ENCODE results near the gene TPD52L1. TPM values are rescaled to one million over a fixed set of nuclear protein-coding genes. Genes with fewer than 3 reads are reported as not detected.

The TPD52L1 gene
- total RNA-seq, 1 experiment from 2014 or later: 50.6 TPM

DNA sequence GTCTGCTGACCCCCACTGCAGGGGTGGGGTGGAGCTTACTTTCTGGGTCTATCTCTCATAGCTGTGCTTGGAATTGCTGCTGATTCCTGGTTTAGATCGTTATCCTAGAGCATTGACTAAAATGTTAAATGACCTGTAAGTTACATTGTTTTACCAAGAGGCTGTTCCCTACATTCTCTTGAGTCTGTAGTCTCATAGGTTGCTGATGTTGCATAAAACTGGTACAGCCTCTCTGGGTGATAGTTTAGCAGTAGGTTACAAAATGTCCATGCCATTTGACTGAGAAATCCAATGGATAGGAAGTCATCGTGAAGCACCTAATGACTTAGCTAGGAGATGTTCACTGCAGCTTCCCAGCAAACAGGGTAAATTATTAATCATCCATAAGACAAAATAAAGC lies 62.4 kb downstream of the TPD52L1 start:
- Mint-ChIP-seq H3K9me3 (ENCODE audit: low read depth, unreplicated experiment) (no peaks in the 10 kb centered on the region), H3K27me3 (ENCODE audit: unreplicated experiment) (no peaks in the 10 kb centered on the region), H3K36me3 (ENCODE audit: insufficient read depth, unreplicated experiment) (no peaks in the 10 kb centered on the region), H3K27ac (ENCODE audit: unreplicated experiment) (no peak overlapping the region), H3K4me1 (ENCODE audit: low read depth, unreplicated experiment) (peaks cover 25% of the 10 kb centered on the region), H3K4me3 (ENCODE audit: low read depth, unreplicated experiment) (no peak overlapping the region)
- BruUV-seq (replicated peaks): no TSS peak
- CTCF ChIA-PET: interaction anchor here (0.6 kb wide), 1 partner anchor 773 kb away, joined by 4 read pairs; no protein-coding TSS in a partner anchor
- intact Hi-C loops (cut with micrococcal nuclease; ENCODE audit: unreplicated experiment): no loop called here
- DNase-seq: no peak
- TF ChIP-seq, protein P1, sequence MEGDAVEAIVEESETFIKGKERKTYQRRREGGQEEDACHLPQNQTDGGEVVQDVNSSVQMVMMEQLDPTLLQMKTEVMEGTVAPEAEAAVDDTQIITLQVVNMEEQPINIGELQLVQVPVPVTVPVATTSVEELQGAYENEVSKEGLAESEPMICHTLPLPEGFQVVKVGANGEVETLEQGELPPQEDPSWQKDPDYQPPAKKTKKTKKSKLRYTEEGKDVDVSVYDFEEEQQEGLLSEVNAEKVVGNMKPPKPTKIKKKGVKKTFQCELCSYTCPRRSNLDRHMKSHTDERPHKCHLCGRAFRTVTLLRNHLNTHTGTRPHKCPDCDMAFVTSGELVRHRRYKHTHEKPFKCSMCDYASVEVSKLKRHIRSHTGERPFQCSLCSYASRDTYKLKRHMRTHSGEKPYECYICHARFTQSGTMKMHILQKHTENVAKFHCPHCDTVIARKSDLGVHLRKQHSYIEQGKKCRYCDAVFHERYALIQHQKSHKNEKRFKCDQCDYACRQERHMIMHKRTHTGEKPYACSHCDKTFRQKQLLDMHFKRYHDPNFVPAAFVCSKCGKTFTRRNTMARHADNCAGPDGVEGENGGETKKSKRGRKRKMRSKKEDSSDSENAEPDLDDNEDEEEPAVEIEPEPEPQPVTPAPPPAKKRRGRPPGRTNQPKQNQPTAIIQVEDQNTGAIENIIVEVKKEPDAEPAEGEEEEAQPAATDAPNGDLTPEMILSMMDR (IDR thresholded peaks at IDR 0.05; ENCODE audit: unreplicated experiment): no peak

DNA sequence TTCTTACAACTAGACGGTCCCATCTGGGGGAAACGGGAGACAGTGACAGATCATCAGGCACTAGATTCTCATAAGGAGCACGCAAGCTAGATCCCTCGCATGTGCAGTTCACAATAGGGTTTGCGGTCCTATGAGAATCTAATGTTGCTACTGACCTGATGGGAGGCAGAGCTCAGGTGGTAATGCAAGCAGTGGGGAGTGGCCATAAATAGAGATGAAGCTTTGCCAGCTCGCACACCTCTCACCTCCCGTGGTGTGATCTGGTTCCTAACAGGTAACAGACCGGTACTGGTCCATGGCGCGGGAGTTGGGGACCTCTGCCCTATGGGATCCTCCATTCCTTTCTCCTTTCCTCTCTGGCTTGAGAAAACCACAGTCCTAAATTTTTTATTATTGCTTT lies 63.8 kb downstream of the TPD52L1 start:
- TF ChIP-seq, protein P1 (IDR thresholded peaks at IDR 0.05; ENCODE audit: unreplicated experiment): no peak
- Mint-ChIP-seq H3K36me3 (ENCODE audit: insufficient read depth, unreplicated experiment) (no peaks in the 10 kb centered on the region), H3K4me3 (ENCODE audit: low read depth, unreplicated experiment) (no peak overlapping the region), H3K4me1 (ENCODE audit: low read depth, unreplicated experiment) (peaks cover 34% of the 10 kb centered on the region), H3K9me3 (ENCODE audit: low read depth, unreplicated experiment) (no peaks in the 10 kb centered on the region), H3K27ac (ENCODE audit: unreplicated experiment) (no peak overlapping the region), H3K27me3 (ENCODE audit: unreplicated experiment) (no peaks in the 10 kb centered on the region)
- DNase-seq: no peak
- intact Hi-C loops (cut with micrococcal nuclease; ENCODE audit: unreplicated experiment): no loop called here
- BruUV-seq (replicated peaks): no TSS peak
- CTCF ChIA-PET: no interaction called here

DNA sequence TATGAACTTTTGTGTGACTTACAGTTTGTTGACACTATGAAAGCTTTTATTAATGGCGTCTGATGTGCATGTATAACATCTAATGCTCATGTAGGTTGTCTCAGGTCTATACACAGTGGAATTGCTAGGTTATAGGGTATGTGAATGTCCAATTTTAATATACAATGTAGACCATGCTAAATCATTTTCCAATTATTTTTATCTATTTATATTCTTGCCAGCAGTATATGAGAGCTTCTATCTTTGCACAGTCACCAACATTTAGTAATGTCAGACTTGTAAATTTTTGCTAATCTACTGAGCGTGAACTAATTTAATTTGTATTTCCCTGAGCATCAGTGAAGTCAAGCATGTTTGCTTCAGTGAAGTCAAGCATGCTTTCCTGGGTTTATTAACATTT lies 64.4 kb downstream of the TPD52L1 start:
- H3K36me3 Mint-ChIP-seq (ENCODE audit: insufficient read depth, unreplicated experiment): no peaks in the 10 kb centered on the region
- TF ChIP-seq, protein P1 (IDR thresholded peaks at IDR 0.05; ENCODE audit: unreplicated experiment): no peak
- H3K27ac Mint-ChIP-seq (ENCODE audit: unreplicated experiment): no peak overlapping the region
- no peaks in the 10 kb centered on the region for H3K9me3 Mint-ChIP-seq (ENCODE audit: low read depth, unreplicated experiment)
- no peak overlapping the region for H3K4me3 Mint-ChIP-seq (ENCODE audit: low read depth, unreplicated experiment)
- no peak for DNase-seq
- no peaks in the 10 kb centered on the region for H3K27me3 Mint-ChIP-seq (ENCODE audit: unreplicated experiment)
- intact Hi-C loops (cut with micrococcal nuclease; ENCODE audit: unreplicated experiment): no loop called here
- H3K4me1 Mint-ChIP-seq (ENCODE audit: low read depth, unreplicated experiment): peaks cover 40% of the 10 kb centered on the region
- BruUV-seq (replicated peaks): no TSS peak
- CTCF ChIA-PET: no interaction called here

DNA sequence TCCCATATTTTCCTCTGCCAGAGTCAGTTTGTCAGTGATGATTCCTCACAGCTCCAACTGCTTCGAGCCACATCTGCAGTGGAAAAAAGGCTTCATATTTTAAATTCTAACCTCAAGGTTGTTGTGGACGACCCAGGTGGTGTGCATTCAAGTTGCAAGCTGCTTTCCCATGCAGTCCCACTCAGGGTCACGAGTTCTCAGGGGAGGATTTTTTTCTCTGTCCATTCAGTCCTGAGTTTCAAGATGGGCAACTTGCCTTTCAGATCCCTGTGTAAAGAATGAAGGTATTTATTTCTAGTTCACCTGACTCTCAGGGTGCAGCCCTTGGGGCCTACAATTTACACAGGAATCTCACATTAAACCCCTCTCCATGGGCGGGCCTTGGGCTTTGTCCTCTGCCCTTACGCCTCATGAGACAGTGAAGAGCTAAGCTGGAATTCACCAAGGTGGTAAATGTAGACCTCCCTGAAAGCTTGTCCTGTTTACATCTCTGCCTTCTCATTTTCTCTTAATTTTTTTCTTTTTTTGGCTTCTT lies 65.9 kb downstream of the TPD52L1 start:
- H3K27me3 Mint-ChIP-seq (ENCODE audit: unreplicated experiment): no peaks in the 10 kb centered on the region
- no TSS peak for BruUV-seq (replicated peaks)
- no peak for DNase-seq
- TF ChIP-seq, protein P1 (IDR thresholded peaks at IDR 0.05; ENCODE audit: unreplicated experiment): no peak
- H3K4me1 Mint-ChIP-seq (ENCODE audit: low read depth, unreplicated experiment): peaks cover 53% of the 10 kb centered on the region
- H3K27ac Mint-ChIP-seq (ENCODE audit: unreplicated experiment): no peak overlapping the region
- H3K36me3 Mint-ChIP-seq (ENCODE audit: insufficient read depth, unreplicated experiment): no peaks in the 10 kb centered on the region
- CTCF ChIA-PET: no interaction called here
- intact Hi-C loops (cut with micrococcal nuclease; ENCODE audit: unreplicated experiment): no loop called here
- no peak overlapping the region for H3K4me3 Mint-ChIP-seq (ENCODE audit: low read depth, unreplicated experiment)
- H3K9me3 Mint-ChIP-seq (ENCODE audit: low read depth, unreplicated experiment): no peaks in the 10 kb centered on the region
